Stimulated activated effector memory CD8-positive, alpha-beta T cell treated with anti-CD3 and anti-CD28 coated beads, Interleukin-12 subunit alpha, Interleukin-12 subunit beta, amount 100 ng/mL, for 72 hours (primary cell): ENCODE results near the gene INHA.
A peak's percentile ranks its signal among the peaks of the same experiment; 100 is the strongest.

Experiments
- ATAC-seq: fragments of 150-1000 bp; cut with Tn5 transposase; 2 replicates; pipeline ENCODE4 v1.10.0; 2021
- DNase-seq, 2 donors: peaks; one replicate each; pipeline ENCODE4 v3.0.0; 2021 to 2022; ENCODE audit warnings: low spot score in 2 of 2
- H3K27ac Mint-ChIP-seq: one replicate; pipeline ENCODE4 v1.8.0; 2022; ENCODE audit warnings: mild to moderate bottlenecking, mixed read lengths
- H3K36me3 Mint-ChIP-seq: one replicate; pipeline ENCODE4 v1.8.0; 2022; ENCODE audit warnings: mild to moderate bottlenecking, mixed read lengths
- H3K4me1 Mint-ChIP-seq: one replicate; pipeline ENCODE4 v1.8.0; 2022; ENCODE audit warnings: mixed read lengths
- H3K4me3 Mint-ChIP-seq: one replicate; pipeline ENCODE4 v1.8.0; 2022; ENCODE audit warnings: mild to moderate bottlenecking, mixed read lengths
- H3K9me3 Mint-ChIP-seq: one replicate; pipeline ENCODE4 v1.8.0; 2022; ENCODE audit warnings: mixed read lengths

The INHA gene

DNA sequence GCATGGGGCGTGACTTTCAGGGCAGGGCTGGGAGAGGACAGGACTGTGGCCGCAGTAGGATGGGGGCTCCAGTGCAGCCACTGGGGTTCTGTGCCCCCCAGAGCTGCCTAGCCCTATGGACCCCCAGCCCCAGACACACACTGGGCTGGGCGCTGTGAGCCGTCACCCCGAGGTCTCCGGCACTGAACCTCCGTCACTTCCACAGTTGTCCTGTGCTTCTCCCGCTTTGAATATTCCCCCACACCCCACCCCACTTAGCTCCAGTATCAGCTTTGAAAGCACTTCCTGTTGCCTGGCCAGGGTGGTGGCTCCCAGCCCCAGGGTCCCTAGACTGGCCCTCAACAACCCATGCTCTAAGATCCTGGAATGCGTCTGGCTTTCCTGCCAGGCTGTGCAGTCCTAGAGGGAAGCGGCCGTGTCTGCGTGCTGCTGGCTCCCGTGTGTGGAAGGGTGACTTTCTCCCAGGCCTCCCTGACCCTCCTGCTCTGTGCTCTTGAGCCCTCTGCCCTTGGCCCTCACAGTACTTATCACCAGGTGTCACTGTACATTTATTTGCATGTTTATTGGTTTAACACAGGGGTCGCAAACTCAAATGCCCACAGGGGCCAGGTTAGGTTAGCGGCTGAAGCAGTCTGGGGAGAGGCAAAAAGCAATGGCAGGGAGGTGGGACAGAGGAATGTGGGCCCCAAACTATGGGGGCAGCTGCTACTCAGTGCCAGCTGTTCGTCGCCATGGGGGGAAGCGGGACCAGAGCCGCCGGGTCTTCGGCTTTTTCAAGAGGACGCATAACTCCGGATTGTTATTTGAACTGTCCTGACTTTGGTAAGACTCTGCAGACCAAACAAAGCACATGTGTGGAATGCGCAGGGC is 10.7 kb upstream of the INHA start:
- no peaks in the 10 kb centered on the region for H3K36me3 Mint-ChIP-seq
- no peaks in the 10 kb centered on the region for H3K9me3 Mint-ChIP-seq
- ATAC-seq (no peak), DNase-seq (no peak)
- H3K27ac Mint-ChIP-seq: no peak overlapping the region
- H3K4me3 Mint-ChIP-seq: no peak overlapping the region
- H3K4me1 Mint-ChIP-seq: no peaks in the 10 kb centered on the region

DNA sequence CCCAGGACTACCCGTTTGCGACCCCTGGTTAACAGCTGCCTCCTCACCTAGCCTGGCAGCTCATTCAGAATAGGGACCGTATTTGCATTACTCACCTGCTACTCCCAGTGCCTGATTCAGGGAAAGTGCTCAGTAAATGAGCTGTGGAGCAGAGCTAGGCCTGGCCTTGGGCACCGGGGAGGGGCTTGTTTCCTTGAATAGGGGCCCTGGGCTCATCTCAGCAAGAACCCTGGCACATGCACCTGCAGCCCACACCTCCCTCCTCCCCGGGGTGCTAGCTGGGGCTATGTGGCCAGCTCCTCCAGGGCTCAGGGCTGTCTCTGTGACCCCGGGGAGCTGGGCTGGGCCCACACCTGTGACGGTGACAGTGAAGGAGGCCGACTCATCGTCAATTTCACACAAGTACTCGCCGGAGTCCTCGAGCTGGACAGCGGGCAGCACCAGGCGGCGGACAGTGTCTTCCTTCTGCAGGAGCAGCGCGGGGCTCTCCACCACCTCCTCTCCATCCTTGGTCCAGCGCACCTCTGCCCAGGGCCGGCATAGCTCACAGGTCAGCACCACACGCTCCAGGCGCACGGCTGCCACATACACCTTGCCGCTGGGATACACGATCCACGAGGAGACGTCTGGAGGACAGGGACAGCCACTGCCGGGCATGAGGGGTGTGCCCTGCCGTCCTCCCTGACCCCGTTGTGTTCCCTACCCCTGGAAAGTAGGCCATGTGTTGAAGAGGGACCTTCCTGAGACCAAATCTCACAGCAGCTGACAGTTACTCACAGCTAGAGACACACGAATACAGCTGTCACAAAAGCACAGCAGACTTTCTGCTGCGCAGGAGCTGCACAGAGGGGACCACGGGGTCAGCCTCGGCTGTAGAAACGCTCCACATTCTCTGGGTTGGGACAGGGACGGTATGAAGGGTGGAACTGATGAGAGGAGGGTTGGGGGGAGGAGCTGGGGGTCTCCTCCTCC is 9.8 kb upstream of the INHA start:
- no peak overlapping the region for H3K4me3 Mint-ChIP-seq
- no peak overlapping the region for H3K27ac Mint-ChIP-seq
- no peaks in the 10 kb centered on the region for H3K36me3 Mint-ChIP-seq
- H3K9me3 Mint-ChIP-seq: no peaks in the 10 kb centered on the region
- DNase-seq (no peak), ATAC-seq (no peak)
- no peaks in the 10 kb centered on the region for H3K4me1 Mint-ChIP-seq

DNA sequence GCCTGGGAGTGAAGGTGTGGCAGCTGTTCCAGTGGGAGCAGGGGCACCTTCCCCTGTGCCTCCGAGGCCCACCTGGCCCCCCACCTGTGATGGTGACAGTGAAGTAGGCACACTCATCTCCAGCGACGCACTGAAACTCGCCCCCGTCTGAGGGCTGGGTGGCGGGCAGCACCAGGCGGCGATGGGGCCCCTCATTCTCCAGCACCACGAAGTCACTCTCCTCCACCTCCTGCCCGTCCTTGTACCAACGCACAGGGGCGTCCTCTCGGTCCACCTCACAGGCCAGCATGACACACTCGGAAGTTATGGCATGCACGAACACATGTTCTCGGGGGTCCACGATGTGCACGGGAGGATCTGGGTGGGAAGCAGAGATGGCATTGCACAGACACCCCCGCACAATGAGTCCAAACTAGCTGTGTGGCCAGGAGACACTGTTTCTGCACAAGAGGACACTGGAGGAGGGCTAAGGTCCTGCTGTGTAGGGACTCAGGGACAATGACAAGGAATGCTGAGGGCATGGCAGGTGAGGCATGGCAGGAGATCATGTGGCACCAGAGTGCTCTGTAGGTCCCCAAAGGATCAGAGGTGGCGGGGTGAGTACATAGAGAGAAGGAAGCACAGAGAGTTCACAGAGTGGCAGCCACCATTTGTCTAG is 8.7 kb upstream of the INHA start:
- DNase-seq (no peak), ATAC-seq (no peak)
- no peak overlapping the region for H3K27ac Mint-ChIP-seq
- no peaks in the 10 kb centered on the region for H3K4me1 Mint-ChIP-seq
- no peaks in the 10 kb centered on the region for H3K9me3 Mint-ChIP-seq
- H3K4me3 Mint-ChIP-seq: no peak overlapping the region
- H3K36me3 Mint-ChIP-seq: no peaks in the 10 kb centered on the region

- no peaks in the 10 kb centered on the region for H3K4me1 Mint-ChIP-seq
- no peaks in the 10 kb centered on the region for H3K9me3 Mint-ChIP-seq
- no peak overlapping the region for H3K4me3 Mint-ChIP-seq
- no peaks in the 10 kb centered on the region for H3K36me3 Mint-ChIP-seq
- no peak overlapping the region for H3K27ac Mint-ChIP-seq
- ATAC-seq (no peak), DNase-seq (no peak)
Measured at GRCh38 chr2:219565130-219566080, 6.7 kb upstream of the INHA start.

DNA sequence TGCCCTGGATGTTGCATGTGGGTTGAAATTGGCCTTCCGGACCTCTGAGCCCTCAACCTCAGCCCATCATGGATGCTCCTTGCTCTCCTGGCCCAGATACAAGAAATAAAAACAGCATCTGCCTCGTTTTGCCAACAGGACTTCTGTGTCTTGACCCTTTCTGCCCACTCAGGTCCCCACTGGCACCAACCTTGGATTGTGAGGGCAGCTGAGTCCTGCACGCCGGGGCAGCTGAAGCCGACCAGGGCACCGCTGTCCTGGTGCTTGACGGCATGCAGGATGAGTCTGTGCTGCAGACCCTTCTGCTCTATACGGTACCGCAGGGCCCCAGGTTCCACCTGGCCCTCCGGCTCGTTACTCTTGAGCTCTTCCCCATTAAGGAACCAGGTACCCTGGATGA is 5.5 kb upstream of the INHA start:
- Mint-ChIP-seq H3K36me3 (no peaks in the 10 kb centered on the region), H3K4me3 (no peak overlapping the region), H3K27ac (no peak overlapping the region), H3K9me3 (no peaks in the 10 kb centered on the region), H3K4me1 (no peaks in the 10 kb centered on the region)
- DNase-seq (no peak), ATAC-seq (peak; percentile 4)

GRCh38 chr2:219567131-219567530 is 5.0 kb upstream of the INHA start:
- Mint-ChIP-seq H3K4me1 (no peaks in the 10 kb centered on the region), H3K27ac (no peak overlapping the region), H3K4me3 (no peak overlapping the region), H3K9me3 (no peaks in the 10 kb centered on the region), H3K36me3 (no peaks in the 10 kb centered on the region)
- DNase-seq (no peak), ATAC-seq (peak; percentile 3)

DNA sequence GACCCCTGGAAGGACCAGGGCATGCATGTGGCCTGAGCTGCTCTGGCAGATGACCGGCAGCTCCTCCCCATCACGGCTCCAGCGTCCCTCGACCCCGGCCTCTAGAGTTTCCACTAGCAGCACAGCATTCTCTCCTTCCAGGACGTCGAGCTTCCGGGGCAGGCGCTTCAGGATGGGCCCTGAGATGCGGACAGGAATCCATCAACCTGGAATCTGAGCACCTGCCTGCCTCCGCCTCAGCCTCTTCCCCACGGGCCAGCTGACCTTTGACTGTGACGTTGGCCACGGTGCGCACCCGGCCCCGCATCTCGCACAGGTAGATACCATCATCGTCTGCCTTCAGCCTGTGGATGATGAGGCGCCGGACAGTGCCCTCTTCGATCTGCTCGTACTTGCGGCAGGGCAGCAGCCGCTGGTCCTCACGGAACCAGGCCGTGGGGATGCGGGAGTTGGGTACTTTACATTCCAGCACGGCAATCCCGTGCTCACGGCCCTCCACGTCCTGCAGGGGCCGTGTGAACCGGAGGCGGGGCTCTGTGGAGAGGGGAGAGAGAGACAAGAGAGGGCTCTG is 4.2 kb upstream of the INHA start:
- DNase-seq: no peak
- Mint-ChIP-seq H3K4me1 (no peaks in the 10 kb centered on the region), H3K9me3 (no peaks in the 10 kb centered on the region), H3K4me3 (no peak overlapping the region), H3K27ac (no peak overlapping the region), H3K36me3 (no peaks in the 10 kb centered on the region)
- no peak for ATAC-seq

DNA sequence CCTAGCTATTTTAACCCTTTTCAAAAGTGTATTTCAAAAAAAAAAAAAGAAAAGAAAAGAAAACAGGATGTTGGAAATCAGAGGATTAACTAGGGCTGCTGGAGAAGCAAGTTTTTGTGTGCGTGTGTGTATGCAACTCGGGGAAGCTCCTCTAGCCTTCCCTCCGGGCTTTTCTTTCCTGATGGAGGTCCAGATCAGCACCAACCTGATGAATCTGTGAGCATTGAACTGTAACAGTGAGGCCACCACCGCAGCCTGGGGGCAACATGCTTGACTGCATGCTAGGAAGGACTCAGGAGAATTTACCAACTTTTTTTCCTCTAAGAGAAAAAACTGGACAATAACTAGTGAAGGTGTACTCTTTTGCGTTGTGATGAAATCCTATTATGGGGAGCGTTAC is 3.1 kb upstream of the INHA start:
- H3K9me3 Mint-ChIP-seq: no peaks in the 10 kb centered on the region
- H3K36me3 Mint-ChIP-seq: no peaks in the 10 kb centered on the region
- no peak for ATAC-seq
- no peaks in the 10 kb centered on the region for H3K4me1 Mint-ChIP-seq
- no peak overlapping the region for H3K4me3 Mint-ChIP-seq
- no peak for DNase-seq
- no peak overlapping the region for H3K27ac Mint-ChIP-seq

DNA sequence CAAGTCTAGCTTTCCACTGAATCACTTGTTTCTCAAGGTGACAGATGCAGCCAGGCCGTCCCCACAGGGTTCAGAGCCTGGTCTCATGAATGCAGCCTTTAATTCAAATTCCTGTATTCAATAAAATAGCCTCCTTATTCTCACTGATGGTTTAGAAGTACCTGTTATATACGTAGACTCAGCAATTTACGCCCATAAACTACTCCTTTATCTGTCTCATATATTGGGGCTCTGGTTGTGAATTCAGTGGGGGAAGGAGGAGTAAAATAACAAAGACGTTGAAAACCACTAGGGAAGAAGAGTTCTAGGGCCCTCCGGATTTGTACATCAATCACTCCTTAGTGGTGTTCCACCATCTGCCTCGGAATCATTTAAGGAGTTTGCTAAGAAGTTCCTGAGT is 2.5 kb upstream of the INHA start:
- H3K27ac Mint-ChIP-seq: no peak overlapping the region
- ATAC-seq: no peak
- no peaks in the 10 kb centered on the region for H3K9me3 Mint-ChIP-seq
- no peak for DNase-seq
- H3K36me3 Mint-ChIP-seq: no peaks in the 10 kb centered on the region
- H3K4me3 Mint-ChIP-seq: peak overlapping the region; percentile 42
- H3K4me1 Mint-ChIP-seq: no peaks in the 10 kb centered on the region

DNA sequence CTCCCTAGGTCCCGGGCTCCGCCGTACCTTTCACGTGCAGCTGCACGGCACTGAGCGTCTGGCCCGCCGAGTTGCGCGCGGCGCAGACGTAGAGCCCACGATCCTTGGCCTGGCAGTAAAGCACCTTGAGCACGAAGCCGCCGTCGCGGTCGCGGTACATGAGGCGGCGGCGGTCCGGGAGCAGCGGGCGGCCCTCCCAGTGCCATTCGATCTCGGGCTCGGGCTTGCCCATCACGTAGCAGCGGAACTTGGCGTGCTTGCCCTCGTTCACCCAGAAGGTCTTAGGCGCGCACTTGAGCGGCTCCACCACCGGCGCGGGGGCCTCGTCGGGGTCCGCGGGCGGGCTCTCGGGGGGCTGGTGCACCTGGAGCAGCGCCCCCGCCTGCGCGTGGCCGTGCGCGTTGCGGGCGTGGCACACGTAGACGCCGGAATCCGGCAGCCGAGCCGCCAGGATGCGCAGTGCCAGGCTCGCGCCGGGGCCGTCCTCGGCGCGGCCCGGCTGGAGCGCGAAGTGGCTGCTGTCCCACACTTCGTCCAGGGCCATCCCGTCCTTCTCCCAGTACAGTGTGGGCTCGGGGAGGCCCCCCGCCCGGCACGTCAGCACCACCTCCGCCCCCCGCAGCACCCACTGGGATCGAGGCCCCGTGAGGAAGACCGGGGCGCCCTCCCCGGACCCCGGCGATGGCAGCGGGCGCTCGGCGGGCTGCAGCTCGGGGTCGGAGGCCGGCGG is 1.8 kb upstream of the INHA start:
- Mint-ChIP-seq H3K36me3 (no peaks in the 10 kb centered on the region), H3K4me1 (no peaks in the 10 kb centered on the region), H3K27ac (no peak overlapping the region), H3K4me3 (peak overlapping the region; percentile 42), H3K9me3 (no peaks in the 10 kb centered on the region)
- no peak for DNase-seq
- no peak for ATAC-seq

DNA sequence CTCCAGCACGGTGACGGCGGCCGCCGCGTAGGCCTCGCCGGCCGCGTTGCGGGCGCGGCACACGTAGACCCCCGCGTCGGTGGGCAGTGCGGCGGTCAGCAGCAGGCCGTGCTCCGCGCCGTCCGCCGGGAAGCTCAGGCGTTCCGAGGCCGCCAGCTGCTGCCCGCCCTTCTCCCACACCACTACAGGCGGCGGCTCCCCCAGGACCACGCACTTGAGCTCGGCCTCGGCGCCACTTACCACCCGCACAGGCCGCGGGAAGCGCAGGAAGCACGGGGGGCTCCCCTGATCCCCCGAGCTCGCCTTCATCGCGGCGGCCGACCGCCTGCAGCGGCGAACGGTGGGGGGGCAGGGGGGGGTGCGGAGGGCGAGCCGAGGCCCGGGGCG is 1.2 kb upstream of the INHA start:
- Mint-ChIP-seq H3K4me3 (peak overlapping the region; percentile 42), H3K27ac (no peak overlapping the region), H3K36me3 (no peaks in the 10 kb centered on the region), H3K9me3 (no peaks in the 10 kb centered on the region), H3K4me1 (no peaks in the 10 kb centered on the region)
- ATAC-seq (no peak), DNase-seq (no peak)

DNA sequence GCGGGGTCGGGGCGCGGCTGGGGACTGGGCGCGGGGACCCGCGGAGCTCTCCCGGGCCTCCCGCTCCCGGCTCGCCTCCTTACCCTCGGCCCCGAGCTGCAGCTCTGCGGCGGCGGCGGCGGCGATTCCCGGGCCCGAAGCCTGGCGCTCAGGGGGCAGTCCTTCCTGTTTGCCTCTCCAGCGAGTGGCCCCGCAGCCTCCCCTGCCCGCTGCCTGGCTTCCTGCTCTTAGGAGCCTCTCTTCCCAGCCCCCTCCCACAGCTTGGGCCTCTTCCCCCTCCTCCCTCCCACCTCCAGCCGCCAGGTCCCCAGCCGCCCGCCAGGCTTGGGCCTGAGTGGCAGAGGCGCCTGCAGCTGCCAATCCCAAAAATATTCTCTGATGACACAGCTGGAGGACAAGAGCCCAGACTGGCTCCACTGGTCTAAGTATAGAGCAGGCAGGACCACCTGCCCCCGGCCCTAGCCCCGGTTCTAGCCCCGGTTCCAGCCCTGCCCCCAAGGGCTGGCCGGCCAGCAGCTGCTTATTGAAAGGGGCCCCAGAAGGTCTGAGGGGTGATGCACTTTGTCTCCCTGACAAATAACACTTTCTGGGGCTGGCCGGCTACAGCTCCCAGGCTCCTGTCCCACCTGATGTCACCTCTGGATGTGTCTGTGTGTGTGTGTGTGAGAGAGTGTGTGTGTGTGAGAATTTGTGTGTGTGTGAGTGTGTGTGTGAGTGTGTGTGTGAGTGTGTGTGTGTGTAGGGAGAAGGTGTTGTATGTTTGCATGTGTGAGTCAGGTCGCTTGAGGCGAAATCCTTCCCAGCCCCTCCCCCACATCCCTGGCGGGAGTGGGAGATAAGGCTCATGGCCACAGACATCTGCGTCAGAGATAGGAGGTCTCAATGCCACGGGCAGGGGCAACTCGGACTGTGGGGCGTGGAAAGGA is 536 bp upstream of the INHA start, which contains the start of gene OBSL1:
Gene OBSL1 (minus strand): TSS at position 229 of the 926 bp plus-strand sequence. CDS start 307 bp downstream, outside the sequence.
- H3K36me3 Mint-ChIP-seq: no peaks in the 10 kb centered on the region
- H3K4me1 Mint-ChIP-seq: no peaks in the 10 kb centered on the region
- H3K4me3 Mint-ChIP-seq: peak within 1 kb of the TSS; percentile 42
- ATAC-seq: no peak
- no peaks in the 10 kb centered on the region for H3K9me3 Mint-ChIP-seq
- DNase-seq: no peak
- H3K27ac Mint-ChIP-seq: no peak within 1 kb of the TSS

DNA sequence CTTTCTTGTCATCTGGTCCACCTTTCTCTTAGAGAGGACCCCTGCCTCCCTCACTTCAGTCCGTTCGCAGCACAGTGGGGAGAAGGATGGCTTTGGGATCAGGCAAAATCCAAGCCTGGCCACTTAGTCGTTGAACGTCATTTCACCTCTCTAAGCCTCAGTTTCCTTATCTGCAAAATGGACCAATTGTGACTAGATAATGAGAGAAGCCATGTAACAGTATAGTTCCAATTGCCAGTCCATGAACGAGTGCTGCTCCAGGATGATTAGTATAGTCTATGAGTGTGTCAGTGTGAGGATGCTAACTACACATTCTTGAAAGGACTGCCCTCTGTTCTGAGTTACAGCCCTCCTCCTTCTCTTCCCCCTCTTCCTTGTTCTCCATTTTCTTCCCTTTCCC is 1.1 kb downstream of the INHA start:
- DNase-seq (no peak), ATAC-seq (no peak)
- H3K4me1 Mint-ChIP-seq: no peaks in the 10 kb centered on the region
- H3K9me3 Mint-ChIP-seq: no peaks in the 10 kb centered on the region
- no peaks in the 10 kb centered on the region for H3K36me3 Mint-ChIP-seq
- H3K4me3 Mint-ChIP-seq: no peak overlapping the region
- no peak overlapping the region for H3K27ac Mint-ChIP-seq
